Measurements from ENCODE around the gene DAGLB.

The DAGLB gene

GRCh38 chr7:6438427-6438826, 9.3 kb downstream of the DAGLB start:
- no peak for DNase-seq (ENCODE audit: low read depth)
- TF ChIP-seq CTCF (IDR thresholded peaks at IDR 0.05; ENCODE audit: low read depth, low read length, missing control alignments), result no peak
- H3K4me3 ChIP-seq (ENCODE audit: low read depth, low read length), result no peak overlapping the region

GRCh38 chr7:6437251-6437650, 10.5 kb downstream of the DAGLB start:
- H3K4me3 ChIP-seq (ENCODE audit: low read depth, low read length), result no peak overlapping the region
- no peak for DNase-seq (ENCODE audit: low read depth)
- TF ChIP-seq CTCF (IDR thresholded peaks at IDR 0.05; ENCODE audit: low read depth, low read length, missing control alignments), result no peak

- no peak for DNase-seq (ENCODE audit: low read depth)
- H3K4me3 ChIP-seq (ENCODE audit: low read depth, low read length), result no peak overlapping the region
- no peak for TF ChIP-seq CTCF (IDR thresholded peaks at IDR 0.05; ENCODE audit: low read depth, low read length, missing control alignments)
Observed at GRCh38 chr7:6436385-6436685, 11.4 kb downstream of the DAGLB start.

GRCh38 chr7:6435486-6436384, 12.0 kb downstream of the DAGLB start:
- no peak overlapping the region for H3K4me3 ChIP-seq (ENCODE audit: low read depth, low read length)
- TF ChIP-seq CTCF (IDR thresholded peaks at IDR 0.05; ENCODE audit: low read depth, low read length, missing control alignments), result peak; percentile 91
- peak; percentile 49 for DNase-seq (ENCODE audit: low read depth)

GRCh38 chr7:6433784-6434615, 13.8 kb downstream of the DAGLB start:
- no peak for DNase-seq (ENCODE audit: low read depth)
- TF ChIP-seq CTCF (IDR thresholded peaks at IDR 0.05; ENCODE audit: low read depth, low read length, missing control alignments), result no peak
- H3K4me3 ChIP-seq (ENCODE audit: low read depth, low read length), result no peak overlapping the region

GRCh38 chr7:6432781-6433180, 15.0 kb downstream of the DAGLB start:
- no peak for TF ChIP-seq CTCF (IDR thresholded peaks at IDR 0.05; ENCODE audit: low read depth, low read length, missing control alignments)

More at GRCh38 chr7:6432781-6433180, 15.0 kb downstream of the DAGLB start:
- DNase-seq (ENCODE audit: low read depth), result no peak
- no peak overlapping the region for H3K4me3 ChIP-seq (ENCODE audit: low read depth, low read length)
